WTC11 (cell line): Measurements from ENCODE around the gene F2R. TPM values are rescaled to one million over a fixed set of nuclear protein-coding genes. Genes with fewer than 3 reads are reported as not detected.

Source experiments
- ATAC-seq: fragments of 200-7000 bp; cut with Tn5 transposase; 2 replicates; pipeline ENCODE4 v1.10.0; 2021; ENCODE audit warnings: mild to moderate bottlenecking, moderate library complexity
- CTCF ChIA-PET: fragments of 300-600 bp; sonication (Branson Sonifier 250); formaldehyde crosslinking; loops from one replicate; lab custom pipeline; 2021; ENCODE audit warnings: antibody characterized with exemption; lab: Charles Lee
- POLR2A ChIA-PET: fragments of 350-600 bp; sonication (Branson Sonifier 250); formaldehyde crosslinking; loops from one replicate; lab custom pipeline; 2021; ENCODE audit warnings: antibody characterized with exemption; lab: Charles Lee
- DNase-seq: peaks from one replicate; pipeline ENCODE4 v3.0.0; 2021; ENCODE audit warnings: low spot score
- H3K27ac Mint-ChIP-seq: 2 replicates; pipeline ENCODE4 v1.8.0; 2021; ENCODE audit warnings: mixed read lengths
- H3K27me3 Mint-ChIP-seq: 2 replicates; pipeline ENCODE4 v1.8.0; 2021; ENCODE audit warnings: low read depth, mild to moderate bottlenecking, moderate library complexity, mixed read lengths
- H3K36me3 Mint-ChIP-seq: 2 replicates; pipeline ENCODE4 v1.8.0; 2021; ENCODE audit warnings: mixed read lengths
- H3K4me1 Mint-ChIP-seq: 2 replicates; pipeline ENCODE4 v1.8.0; 2022; ENCODE audit warnings: mixed read lengths
- H3K4me3 Mint-ChIP-seq: 2 replicates; pipeline ENCODE4 v1.8.0; 2021; ENCODE audit warnings: mild to moderate bottlenecking, moderate library complexity, mixed read lengths
- H3K9me3 Mint-ChIP-seq: 2 replicates; pipeline ENCODE4 v1.8.0; 2021; ENCODE audit warnings: mixed read lengths
- ATF1 ChIP-seq: sonication (generic); formaldehyde crosslinking; IDR thresholded peaks from 2 replicates; pipeline ENCODE4 v1.8.1; 2023; ENCODE audit warnings: mild to moderate bottlenecking, moderate library complexity, missing genetic modification reagents
- CBFB ChIP-seq: sonication (generic); formaldehyde crosslinking; IDR thresholded peaks from 2 replicates; pipeline ENCODE4 v1.8.1; 2022; ENCODE audit warnings: mild to moderate bottlenecking, low read depth, missing genetic modification reagents
- CREM ChIP-seq: sonication (generic); formaldehyde crosslinking; IDR thresholded peaks from 2 replicates; pipeline ENCODE4 v1.8.1; 2022; ENCODE audit warnings: mild to moderate bottlenecking, missing genetic modification reagents, moderate library complexity
- FOXP1 ChIP-seq: sonication (generic); formaldehyde crosslinking; IDR thresholded peaks from 2 replicates; pipeline ENCODE4 v1.8.0; 2022; ENCODE audit warnings: missing genetic modification reagents, mild to moderate bottlenecking, moderate library complexity, borderline replicate concordance
- GRHL2 ChIP-seq: fragments of 250-450 bp; sonication (Bioruptor Pico); IDR thresholded peaks from 2 replicates; pipeline ENCODE4 v1.8.0; 2022; ENCODE audit warnings: mild to moderate bottlenecking, moderate library complexity; ENCODE audit not compliant: insufficient replicate concordance, severe bottlenecking
- GTF2I ChIP-seq: fragments of 250-450 bp; sonication (Bioruptor Pico); conservative IDR thresholded peaks from 2 replicates; pipeline ENCODE4 v1.4.0; 2021; ENCODE audit warnings: mild to moderate bottlenecking
- SMAD4 ChIP-seq: sonication (generic); formaldehyde crosslinking; IDR thresholded peaks from 2 replicates; pipeline ENCODE4 v1.8.0; 2022; ENCODE audit warnings: mild to moderate bottlenecking, missing genetic modification reagents
- ZNF263 ChIP-seq: sonication (generic); formaldehyde crosslinking; IDR thresholded peaks from 2 replicates; pipeline ENCODE4 v1.8.1; 2022; ENCODE audit warnings: low read depth, mild to moderate bottlenecking, moderate library complexity, missing genetic modification reagents
- ZNF281 ChIP-seq: sonication (generic); formaldehyde crosslinking; IDR thresholded peaks from 2 replicates; pipeline ENCODE4 v1.8.0; 2023; ENCODE audit warnings: mild to moderate bottlenecking, missing genetic modification reagents
- ZNF317 ChIP-seq: sonication (generic); formaldehyde crosslinking; IDR thresholded peaks from 2 replicates; pipeline ENCODE4 v1.8.1; 2023; ENCODE audit warnings: low read depth, mild to moderate bottlenecking, moderate library complexity, missing genetic modification reagents, borderline replicate concordance
- ZNF396 ChIP-seq: fragments of 250-450 bp; sonication (Bioruptor Pico); IDR thresholded peaks from 2 replicates; pipeline ENCODE4 v1.8.0; 2021; ENCODE audit warnings: mild to moderate bottlenecking, moderate library complexity, borderline replicate concordance
- ZNF416 ChIP-seq: fragments of 250-450 bp; sonication (Bioruptor Pico); IDR thresholded peaks from 2 replicates; pipeline ENCODE4 v1.9.0; 2021; ENCODE audit warnings: mild to moderate bottlenecking, inconsistent platforms
- ZNF671 ChIP-seq: fragments of 250-450 bp; sonication (Bioruptor Pico); IDR thresholded peaks from 2 replicates; pipeline ENCODE4 v1.8.0; 2021; ENCODE audit warnings: mild to moderate bottlenecking
- total RNA-seq: library from RNA; stranded (reverse); gene quantifications from 3 replicates; pipeline ENCODE4 v1.2.3, GENCODE V29; 2021
- TF ChIP-seq, protein P1 (sequence below): sonication (generic); formaldehyde crosslinking; IDR thresholded peaks from 2 replicates; pipeline ENCODE4 v1.8.1; 2022; ENCODE audit warnings: mild to moderate bottlenecking, missing genetic modification reagents, moderate library complexity, borderline replicate concordance
- TF ChIP-seq, protein P2 (sequence below): sonication (generic); formaldehyde crosslinking; IDR thresholded peaks from 2 replicates; pipeline ENCODE4 v1.8.0; 2022; ENCODE audit warnings: mild to moderate bottlenecking, missing genetic modification reagents
- TF ChIP-seq, protein P3 (sequence below): fragments of 250-450 bp; sonication (Bioruptor Pico); IDR thresholded peaks from 2 replicates; pipeline ENCODE4 v1.9.0; 2021; ENCODE audit warnings: mild to moderate bottlenecking

F2R gene
- total RNA-seq, 1 experiment from 2014 or later = 18.4 TPM

DNA sequence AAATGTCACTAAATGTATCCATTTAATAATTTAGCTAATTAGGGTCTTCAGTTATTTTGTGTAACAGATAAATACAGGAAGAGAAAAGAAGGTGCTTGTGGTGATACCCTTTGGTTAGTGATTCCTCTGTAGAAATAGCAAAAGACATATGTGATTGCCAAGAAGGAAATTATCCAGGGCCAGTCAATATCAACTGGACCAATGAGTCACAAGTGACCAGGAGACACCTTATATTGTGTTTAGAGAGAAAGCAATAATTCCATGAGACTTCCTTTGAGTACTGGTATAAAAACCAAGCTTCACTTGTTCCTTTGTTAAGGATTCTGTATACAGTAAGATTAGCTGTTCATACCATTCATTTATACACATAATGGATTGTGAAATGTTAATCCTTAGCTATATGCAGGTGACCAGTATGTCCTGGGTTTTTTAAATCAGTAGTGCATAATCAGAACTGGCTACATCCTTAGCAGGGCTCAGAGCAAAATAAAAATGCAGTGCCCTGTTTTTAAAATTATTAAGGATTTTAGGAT, 11.7 kb upstream of the F2R start:
- no peak for ATAC-seq
- no peak for TF ChIP-seq ZNF416 (CRISPR knock-in tag)
- Mint-ChIP-seq H3K9me3 (no peaks in the 10 kb centered on the region), H3K27ac (no peak overlapping the region), H3K27me3 (no peaks in the 10 kb centered on the region), H3K4me1 (no peaks in the 10 kb centered on the region), H3K36me3 (peaks cover 17% of the 10 kb centered on the region), H3K4me3 (no peak overlapping the region)
- ChIA-PET CTCF (no interaction called here), POLR2A (no interaction called here)
- DNase-seq = no peak

- Mint-ChIP-seq H3K27ac (no peak overlapping the region), H3K9me3 (no peaks in the 10 kb centered on the region)
- CTCF ChIA-PET = interaction anchor here (1.3 kb wide), 1 partner anchor 69 kb away, joined by 4 read pairs; no protein-coding TSS in a partner anchor
- no peak for ATAC-seq
- TF ChIP-seq, protein P1, sequence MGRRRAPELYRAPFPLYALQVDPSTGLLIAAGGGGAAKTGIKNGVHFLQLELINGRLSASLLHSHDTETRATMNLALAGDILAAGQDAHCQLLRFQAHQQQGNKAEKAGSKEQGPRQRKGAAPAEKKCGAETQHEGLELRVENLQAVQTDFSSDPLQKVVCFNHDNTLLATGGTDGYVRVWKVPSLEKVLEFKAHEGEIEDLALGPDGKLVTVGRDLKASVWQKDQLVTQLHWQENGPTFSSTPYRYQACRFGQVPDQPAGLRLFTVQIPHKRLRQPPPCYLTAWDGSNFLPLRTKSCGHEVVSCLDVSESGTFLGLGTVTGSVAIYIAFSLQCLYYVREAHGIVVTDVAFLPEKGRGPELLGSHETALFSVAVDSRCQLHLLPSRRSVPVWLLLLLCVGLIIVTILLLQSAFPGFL (CRISPR knock-in tag) = no peak
- no peak for TF ChIP-seq SMAD4 (CRISPR knock-in tag)
- TF ChIP-seq, protein P2, sequence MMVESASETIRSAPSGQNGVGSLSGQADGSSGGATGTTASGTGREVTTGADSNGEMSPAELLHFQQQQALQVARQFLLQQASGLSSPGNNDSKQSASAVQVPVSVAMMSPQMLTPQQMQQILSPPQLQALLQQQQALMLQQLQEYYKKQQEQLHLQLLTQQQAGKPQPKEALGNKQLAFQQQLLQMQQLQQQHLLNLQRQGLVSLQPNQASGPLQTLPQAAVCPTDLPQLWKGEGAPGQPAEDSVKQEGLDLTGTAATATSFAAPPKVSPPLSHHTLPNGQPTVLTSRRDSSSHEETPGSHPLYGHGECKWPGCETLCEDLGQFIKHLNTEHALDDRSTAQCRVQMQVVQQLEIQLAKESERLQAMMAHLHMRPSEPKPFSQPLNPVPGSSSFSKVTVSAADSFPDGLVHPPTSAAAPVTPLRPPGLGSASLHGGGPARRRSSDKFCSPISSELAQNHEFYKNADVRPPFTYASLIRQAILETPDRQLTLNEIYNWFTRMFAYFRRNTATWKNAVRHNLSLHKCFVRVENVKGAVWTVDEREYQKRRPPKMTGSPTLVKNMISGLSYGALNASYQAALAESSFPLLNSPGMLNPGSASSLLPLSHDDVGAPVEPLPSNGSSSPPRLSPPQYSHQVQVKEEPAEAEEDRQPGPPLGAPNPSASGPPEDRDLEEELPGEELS (CRISPR knock-in tag) = no peak
- TF ChIP-seq, all 79 proteins: peak for 0
- H3K4me1 Mint-ChIP-seq = no peaks in the 10 kb centered on the region
- H3K36me3 Mint-ChIP-seq = peaks cover 17% of the 10 kb centered on the region
- POLR2A ChIA-PET = no interaction called here
- DNase-seq = no peak
- no peaks in the 10 kb centered on the region for H3K27me3 Mint-ChIP-seq
- H3K4me3 Mint-ChIP-seq = no peak overlapping the region
These were observed 10.4 kb upstream of the F2R start for GRCh38 chr5:76705574-76705973.

DNA sequence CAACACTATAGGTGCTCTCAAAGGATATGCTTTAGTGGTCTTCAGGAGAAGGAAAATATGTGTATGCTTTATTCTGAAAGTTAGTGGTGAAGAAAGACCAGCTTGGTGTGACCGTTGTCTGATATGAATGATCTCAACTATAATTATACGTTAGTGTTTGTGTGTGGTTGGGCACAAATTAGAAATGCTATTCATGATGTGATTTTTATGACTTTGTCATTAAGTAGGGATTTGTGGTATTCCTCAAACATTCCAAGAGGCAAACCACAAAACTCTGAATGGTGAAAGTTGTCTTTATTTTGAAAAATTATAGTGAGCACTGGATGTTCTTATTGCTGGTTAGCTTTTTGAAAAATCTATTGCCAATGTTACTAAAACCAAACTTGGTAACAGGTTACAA, 6.2 kb upstream of the F2R start:
- H3K27me3 Mint-ChIP-seq = peaks cover 17% of the 10 kb centered on the region
- H3K36me3 Mint-ChIP-seq = no peaks in the 10 kb centered on the region
- no peak overlapping the region for H3K27ac Mint-ChIP-seq
- ATAC-seq (no peak), DNase-seq (no peak)
- peaks cover 5% of the 10 kb centered on the region; the same call in 1 of the 2 replicates for H3K4me1 Mint-ChIP-seq
- H3K9me3 Mint-ChIP-seq = no peaks in the 10 kb centered on the region
- TF ChIP-seq ZNF396 (CRISPR knock-in tag) (no peak), ZNF317 (CRISPR knock-in tag) (no peak), ZNF281 (CRISPR knock-in tag) (no peak), GRHL2 (no peak), ATF1 (CRISPR knock-in tag) (no peak), CBFB (no peak), GTF2I (CRISPR knock-in tag) (no peak), CREM (CRISPR knock-in tag) (no peak), ZNF671 (CRISPR knock-in tag) (no peak), ZNF263 (CRISPR knock-in tag) (no peak), FOXP1 (no peak)
- TF ChIP-seq, protein P3, sequence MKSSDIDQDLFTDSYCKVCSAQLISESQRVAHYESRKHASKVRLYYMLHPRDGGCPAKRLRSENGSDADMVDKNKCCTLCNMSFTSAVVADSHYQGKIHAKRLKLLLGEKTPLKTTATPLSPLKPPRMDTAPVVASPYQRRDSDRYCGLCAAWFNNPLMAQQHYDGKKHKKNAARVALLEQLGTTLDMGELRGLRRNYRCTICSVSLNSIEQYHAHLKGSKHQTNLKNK (CRISPR knock-in tag) = no peak
- ChIA-PET POLR2A (no interaction called here), CTCF (no interaction called here)
- no peak overlapping the region for H3K4me3 Mint-ChIP-seq
